HG03039 (cell line): Measurements from ENCODE around the gene ATPAF1.
"Not testable (repeated sequence)": the region's sequence is repeated elsewhere in the genome, so short reads cannot be mapped to it uniquely, and the experiment has no call there.

Source experiments
- ATAC-seq: cut with Tn5 transposase; IDR thresholded peaks from one replicate; pipeline ENCODE4 v1.9.1; 2021; ENCODE audit warnings: mild to moderate bottlenecking, moderate library complexity; ENCODE audit not compliant: unreplicated experiment

Gene ATPAF1

DNA sequence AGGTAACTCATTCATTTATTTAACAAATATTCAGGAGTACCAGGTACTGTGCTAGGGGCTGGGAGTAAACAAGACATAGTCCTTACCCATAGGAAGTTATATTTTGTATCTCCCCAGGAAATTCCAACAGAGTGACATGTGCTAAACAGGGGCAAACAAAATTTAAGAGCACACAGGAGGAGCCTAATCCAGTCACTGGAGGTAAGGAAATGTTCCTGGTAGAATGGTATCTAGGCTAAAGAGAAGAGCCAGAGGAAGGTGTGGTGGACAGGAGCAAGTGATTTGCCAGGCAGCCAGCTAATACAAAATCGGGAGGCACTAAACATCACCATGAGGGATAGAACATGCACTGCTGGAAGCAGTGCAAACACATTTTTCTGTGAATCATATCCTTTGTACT is 13.9 kb upstream of the ATPAF1 start:
- no peak for ATAC-seq

DNA sequence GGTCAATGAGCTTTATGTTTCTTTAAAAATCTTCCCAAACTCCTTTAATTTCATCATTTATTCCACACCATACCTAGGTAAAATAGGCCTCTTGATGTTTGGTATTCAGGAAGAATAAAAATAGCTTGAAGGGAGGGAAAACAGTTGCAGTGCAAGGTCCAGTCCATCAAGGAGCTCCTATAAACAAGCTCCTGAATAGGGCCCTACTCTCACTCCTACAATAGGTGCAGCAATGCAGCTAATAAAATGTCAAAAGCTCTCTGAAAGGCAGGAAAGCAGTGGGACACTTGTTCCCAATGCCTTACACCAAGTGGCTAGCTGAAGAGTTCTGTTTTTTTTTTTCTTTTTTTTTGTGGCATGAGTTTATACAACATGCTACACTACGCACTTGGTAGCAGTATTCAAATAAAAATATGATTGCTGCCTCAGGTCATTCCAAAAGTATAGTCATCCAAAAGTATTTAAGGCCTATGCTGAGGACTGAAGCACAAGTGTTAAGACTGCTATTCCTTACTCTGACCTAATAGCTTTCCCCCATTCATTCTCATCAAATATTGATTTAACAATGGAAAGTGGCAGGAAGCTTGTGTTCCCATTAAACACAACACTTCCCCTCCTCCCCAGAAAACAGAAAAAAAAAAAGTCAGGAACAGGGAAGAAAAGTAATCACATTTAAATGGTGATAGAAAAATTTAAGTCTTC is 13.3 kb upstream of the ATPAF1 start:
- ATAC-seq = no peak

DNA sequence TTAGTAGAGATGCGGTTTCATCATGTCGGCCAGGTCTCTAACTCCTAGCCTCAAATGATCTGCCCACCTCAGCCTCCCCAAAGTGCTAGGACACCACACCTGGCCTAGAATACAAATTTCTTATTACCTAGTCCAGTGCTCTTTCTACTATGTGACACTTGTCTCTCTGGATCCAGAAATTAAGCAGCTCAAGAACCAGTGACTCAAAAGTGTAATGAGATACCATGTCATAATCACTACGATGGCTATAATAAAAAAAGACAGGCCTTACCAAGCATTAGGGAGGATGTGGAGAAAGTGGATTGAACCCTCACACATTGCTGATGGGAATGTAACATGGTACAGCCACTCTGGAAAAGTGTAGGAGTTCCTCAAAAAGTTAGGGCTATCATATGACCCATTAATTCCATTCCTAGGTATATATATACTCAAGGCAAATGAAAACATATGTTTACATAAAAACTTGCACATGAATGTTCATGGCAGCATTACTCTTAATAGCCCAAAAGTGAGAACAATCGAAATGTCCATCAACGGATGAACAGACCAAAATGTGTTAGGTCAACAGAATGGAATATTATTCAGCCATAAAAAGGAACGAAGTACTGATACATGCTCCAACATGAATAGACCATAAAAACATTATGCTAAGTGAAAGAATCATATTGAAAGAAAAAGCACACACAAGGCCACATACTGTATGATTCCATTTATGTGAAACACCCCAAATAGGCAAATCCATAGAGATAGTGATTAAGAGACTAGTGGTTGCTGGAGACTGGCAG is 11.8 kb upstream of the ATPAF1 start:
- ATAC-seq = no peak

DNA sequence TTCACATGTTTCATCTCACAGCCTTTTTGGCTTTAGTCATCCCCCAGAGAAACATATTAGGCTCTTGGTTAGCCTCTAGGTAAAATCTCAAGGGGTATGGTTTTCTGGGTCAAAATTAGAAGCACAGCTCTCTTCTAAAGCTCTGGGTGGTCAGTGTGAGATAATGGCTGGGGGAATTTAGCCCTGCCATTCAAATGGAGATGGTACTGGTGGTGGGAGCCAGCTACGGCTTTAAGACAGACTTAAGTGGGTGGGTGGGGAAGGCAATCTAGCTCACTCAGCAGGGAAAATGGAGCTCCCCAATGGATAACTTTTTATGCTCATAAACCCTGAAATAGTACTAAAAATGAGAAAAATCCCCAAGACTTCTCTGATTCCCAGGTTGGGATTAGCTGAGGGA is 9.2 kb upstream of the ATPAF1 start:
- ATAC-seq = no peak

DNA sequence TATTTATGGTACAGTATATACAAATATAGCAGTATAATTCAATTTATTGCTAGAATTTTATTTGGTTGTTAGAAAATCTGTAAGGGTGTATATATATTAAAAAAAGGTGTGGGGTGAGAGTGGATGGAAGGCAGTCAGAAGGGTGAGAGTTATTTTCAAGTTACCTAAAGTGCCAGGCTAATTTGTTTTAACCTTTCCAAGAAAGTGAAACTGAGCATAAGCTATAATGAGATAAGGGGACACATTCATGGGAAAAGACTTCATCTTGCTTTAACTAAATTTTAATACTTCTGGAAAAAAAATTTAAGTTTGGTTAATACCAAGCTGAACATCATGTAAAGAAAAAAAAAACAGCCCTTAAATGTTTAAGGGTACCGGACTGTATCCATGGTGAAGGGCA is 8.4 kb upstream of the ATPAF1 start:
- no peak for ATAC-seq

- ATAC-seq = peak; percentile 58
These were observed 7.6 kb upstream of the ATPAF1 start for GRCh38 chr1:46675549-46676314.

- no peak for ATAC-seq
These were observed 5.6 kb upstream of the ATPAF1 start for GRCh38 chr1:46673749-46674182.

- ATAC-seq = no peak
These were observed 4.5 kb upstream of the ATPAF1 start for GRCh38 chr1:46672696-46673095.

- no peak for ATAC-seq
These were observed 3.4 kb upstream of the ATPAF1 start, which contains the start of gene TEX38 for GRCh38 chr1:46671554-46671953. Gene TEX38, plus strand, starts transcription at chr1:46671854. Its CDS starts 81 bp downstream, at chr1:46671935.

GRCh38 chr1:46670134-46670533 is 2.0 kb upstream of the ATPAF1 start:
- ATAC-seq = no peak

DNA sequence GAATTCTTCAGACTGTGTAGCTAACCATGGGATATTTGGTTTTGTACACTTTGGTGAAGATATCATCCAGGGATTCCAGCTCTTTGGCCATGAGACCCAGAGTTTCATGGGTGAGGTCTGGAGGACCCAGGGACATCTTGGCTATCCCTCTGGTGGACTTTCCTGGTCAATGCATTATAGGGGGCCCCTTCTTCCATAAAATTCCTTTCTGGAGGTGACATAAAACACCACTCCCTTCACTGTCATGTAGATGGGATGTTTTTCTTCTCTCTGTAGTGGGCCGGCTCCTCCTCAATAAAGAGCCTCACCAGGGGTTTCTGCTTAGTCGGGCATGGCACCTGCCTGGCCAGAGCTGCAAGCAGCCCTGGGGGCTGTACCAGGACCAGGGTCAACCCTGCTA is 2.2 kb downstream of the ATPAF1 start:
- no peak for ATAC-seq

GRCh38 chr1:46662919-46663318 is 5.2 kb downstream of the ATPAF1 start:
- not testable (repeated sequence) for ATAC-seq

DNA sequence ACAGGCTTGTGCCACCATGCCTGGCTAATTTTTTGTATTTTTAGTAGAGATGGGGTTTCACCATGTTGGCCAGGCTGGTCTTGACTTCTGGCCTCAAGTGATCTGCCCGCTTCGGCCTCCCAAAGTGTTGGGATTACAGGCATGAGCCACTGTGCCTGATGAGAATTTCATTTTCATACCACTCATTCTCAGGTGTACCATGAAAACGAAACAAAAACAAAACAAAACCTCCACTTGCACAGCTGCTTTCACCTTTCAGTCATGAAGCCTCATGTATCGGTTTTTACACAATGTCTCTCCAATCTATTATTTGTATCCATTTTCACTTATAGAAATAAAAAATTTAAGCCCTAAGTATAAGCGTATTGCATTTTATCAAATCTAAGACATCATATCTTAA is 8.0 kb downstream of the ATPAF1 start:
- not testable (repeated sequence) for ATAC-seq

DNA sequence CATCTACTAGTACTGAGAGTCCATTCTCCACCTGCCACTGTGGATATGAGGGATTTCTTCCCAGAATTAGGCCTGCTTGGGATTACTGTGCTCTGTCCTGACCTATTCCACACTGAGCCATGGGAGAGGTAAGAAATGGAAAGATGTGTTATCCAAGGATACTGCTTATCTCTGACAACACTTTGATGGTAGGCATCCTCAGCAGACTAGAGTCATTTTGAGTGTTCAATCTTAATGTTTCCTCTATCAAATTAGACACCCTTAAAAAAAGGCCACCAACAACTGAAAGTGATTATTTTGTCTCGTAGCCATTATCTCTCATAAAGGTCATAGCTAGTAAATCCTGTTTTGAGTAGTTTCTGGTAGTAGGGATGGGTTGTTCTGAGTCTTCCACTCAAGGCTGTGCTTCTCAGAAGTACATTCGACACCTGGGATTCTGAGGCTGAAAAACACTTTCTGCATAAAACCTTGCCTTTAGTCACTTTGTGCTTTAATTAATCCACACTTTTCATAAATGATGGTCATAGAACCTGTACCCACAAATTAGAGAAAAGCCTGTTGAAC is 8.8 kb downstream of the ATPAF1 start:
- ATAC-seq = no peak

GRCh38 chr1:46657775-46658174 is 10.4 kb downstream of the ATPAF1 start:
- ATAC-seq = no peak

DNA sequence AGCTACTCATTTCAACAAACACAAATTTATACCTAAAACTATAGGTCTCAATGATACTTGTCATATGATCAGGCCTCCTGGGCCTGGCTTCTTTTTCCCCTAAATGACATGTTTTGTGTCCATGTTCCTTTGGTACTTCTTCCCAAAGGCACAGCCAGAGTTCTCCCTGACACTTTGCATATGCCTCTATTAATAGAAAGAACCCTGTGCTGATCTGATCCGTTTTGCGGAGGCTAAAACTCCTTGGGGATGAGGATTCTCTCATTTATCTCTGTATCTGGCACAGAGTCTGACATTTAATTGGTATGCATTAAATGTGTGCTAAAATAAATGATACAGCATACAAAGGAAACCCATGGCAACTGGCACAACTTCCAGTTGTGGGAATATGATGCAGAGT is 11.5 kb downstream of the ATPAF1 start:
- ATAC-seq = no peak

- ATAC-seq = no peak
These were observed 12.3 kb downstream of the ATPAF1 start for GRCh38 chr1:46655848-46656247.

- ATAC-seq = not testable (repeated sequence)
These were observed 13.5 kb downstream of the ATPAF1 start for GRCh38 chr1:46654698-46655097.

- no peak for ATAC-seq
These were observed 14.2 kb downstream of the ATPAF1 start for GRCh38 chr1:46654012-46654411.

- ATAC-seq = no peak
These were observed 14.7 kb downstream of the ATPAF1 start for GRCh38 chr1:46653405-46653958.
